SK-N-MC (cell line): ENCODE results near the gene EXD3.

Experiments
- EZH2 ChIP-seq: fragments of 200-600 bp; sonication (generic); IDR thresholded peaks from one replicate; pipeline ENCODE4 v1.6.1; 2017; ENCODE audit warnings: antibody characterized with exemption
- POLR2AphosphoS5 ChIP-seq: IDR thresholded peaks from 2 replicates; pipeline ENCODE4 v1.6.1; 2012; ENCODE audit warnings: mild to moderate bottlenecking, low read depth, low read length, borderline replicate concordance

DNA sequence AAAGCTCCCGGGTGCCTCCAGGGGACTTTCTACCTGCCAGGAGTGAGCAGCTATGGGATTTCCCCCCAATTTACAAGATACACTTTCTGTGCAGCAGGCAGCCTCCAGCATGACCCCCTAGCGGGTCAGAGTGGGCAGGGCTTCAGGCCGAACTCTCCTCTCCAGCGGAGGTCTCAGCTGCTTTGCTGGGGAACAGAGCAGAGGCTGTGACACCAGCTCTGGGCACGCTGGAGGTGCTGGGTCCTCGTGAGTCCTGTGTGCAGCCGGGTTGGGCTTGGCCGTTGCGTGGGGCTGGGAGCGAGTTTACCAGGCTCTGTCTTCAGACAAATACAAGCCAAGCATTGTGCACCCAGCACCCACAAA lies 123.8 kb downstream of the EXD3 start:
- TF ChIP-seq POLR2AphosphoS5 = no peak
- TF ChIP-seq EZH2 = no peak
